HepG2 (cell line): ENCODE results near the gene RBBP6.

Experiments used
- TF ChIP-seq, protein P1 (sequence below): sonication (generic); formaldehyde crosslinking; IDR thresholded peaks from 2 replicates; pipeline ENCODE4 v1.5.0; 2020; ENCODE audit warnings: mild to moderate bottlenecking, missing genetic modification reagents, moderate library complexity
- TF ChIP-seq, protein P2 (sequence below): sonication (generic); formaldehyde crosslinking; IDR thresholded peaks from 2 replicates; pipeline ENCODE4 v1.8.1; 2023; ENCODE audit warnings: missing genetic modification reagents, inconsistent platforms, borderline replicate concordance
- TF ChIP-seq, protein P3 (sequence below): sonication (generic); formaldehyde crosslinking; IDR thresholded peaks from 2 replicates; pipeline ENCODE4 v1.4.0; 2020; ENCODE audit warnings: missing genetic modification reagents
- TF ChIP-seq, protein P4 (sequence below): sonication (generic); formaldehyde crosslinking; IDR thresholded peaks from 2 replicates; pipeline ENCODE4 v1.8.0; 2022; ENCODE audit warnings: mild to moderate bottlenecking, missing genetic modification reagents, moderate library complexity

DNA sequence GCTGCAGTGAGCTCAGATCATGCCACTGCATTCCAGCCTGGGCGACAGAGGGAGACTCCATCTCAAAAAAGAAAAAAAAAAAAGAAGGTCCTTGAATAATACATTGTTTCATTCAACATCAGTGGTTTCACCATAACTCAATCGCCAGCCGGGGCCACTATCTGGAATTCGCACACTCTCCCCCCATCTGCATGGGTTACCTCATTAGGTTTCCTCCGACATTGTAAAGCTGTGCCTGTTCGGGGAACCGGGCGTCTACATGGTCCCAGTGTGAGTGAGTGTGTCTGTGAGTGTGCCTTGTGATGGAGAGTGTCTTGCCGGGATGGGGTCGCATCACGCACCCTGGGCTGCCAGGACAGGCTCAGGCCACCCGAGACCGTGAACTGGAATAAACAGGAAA, 16.6 kb upstream of the RBBP6 start:
- TF ChIP-seq, protein P1, sequence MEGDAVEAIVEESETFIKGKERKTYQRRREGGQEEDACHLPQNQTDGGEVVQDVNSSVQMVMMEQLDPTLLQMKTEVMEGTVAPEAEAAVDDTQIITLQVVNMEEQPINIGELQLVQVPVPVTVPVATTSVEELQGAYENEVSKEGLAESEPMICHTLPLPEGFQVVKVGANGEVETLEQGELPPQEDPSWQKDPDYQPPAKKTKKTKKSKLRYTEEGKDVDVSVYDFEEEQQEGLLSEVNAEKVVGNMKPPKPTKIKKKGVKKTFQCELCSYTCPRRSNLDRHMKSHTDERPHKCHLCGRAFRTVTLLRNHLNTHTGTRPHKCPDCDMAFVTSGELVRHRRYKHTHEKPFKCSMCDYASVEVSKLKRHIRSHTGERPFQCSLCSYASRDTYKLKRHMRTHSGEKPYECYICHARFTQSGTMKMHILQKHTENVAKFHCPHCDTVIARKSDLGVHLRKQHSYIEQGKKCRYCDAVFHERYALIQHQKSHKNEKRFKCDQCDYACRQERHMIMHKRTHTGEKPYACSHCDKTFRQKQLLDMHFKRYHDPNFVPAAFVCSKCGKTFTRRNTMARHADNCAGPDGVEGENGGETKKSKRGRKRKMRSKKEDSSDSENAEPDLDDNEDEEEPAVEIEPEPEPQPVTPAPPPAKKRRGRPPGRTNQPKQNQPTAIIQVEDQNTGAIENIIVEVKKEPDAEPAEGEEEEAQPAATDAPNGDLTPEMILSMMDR (CRISPR knock-in tag): no peak
- TF ChIP-seq, protein P2, sequence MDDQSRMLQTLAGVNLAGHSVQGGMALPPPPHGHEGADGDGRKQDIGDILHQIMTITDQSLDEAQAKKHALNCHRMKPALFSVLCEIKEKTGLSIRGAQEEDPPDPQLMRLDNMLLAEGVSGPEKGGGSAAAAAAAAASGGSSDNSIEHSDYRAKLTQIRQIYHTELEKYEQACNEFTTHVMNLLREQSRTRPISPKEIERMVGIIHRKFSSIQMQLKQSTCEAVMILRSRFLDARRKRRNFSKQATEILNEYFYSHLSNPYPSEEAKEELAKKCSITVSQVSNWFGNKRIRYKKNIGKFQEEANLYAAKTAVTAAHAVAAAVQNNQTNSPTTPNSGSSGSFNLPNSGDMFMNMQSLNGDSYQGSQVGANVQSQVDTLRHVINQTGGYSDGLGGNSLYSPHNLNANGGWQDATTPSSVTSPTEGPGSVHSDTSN (CRISPR knock-in tag): no peak
- TF ChIP-seq, protein P3, sequence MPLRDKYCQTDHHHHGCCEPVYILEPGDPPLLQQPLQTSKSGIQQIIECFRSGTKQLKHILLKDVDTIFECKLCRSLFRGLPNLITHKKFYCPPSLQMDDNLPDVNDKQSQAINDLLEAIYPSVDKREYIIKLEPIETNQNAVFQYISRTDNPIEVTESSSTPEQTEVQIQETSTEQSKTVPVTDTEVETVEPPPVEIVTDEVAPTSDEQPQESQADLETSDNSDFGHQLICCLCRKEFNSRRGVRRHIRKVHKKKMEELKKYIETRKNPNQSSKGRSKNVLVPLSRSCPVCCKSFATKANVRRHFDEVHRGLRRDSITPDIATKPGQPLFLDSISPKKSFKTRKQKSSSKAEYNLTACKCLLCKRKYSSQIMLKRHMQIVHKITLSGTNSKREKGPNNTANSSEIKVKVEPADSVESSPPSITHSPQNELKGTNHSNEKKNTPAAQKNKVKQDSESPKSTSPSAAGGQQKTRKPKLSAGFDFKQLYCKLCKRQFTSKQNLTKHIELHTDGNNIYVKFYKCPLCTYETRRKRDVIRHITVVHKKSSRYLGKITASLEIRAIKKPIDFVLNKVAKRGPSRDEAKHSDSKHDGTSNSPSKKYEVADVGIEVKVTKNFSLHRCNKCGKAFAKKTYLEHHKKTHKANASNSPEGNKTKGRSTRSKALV (CRISPR knock-in tag): no peak
- TF ChIP-seq, protein P4, sequence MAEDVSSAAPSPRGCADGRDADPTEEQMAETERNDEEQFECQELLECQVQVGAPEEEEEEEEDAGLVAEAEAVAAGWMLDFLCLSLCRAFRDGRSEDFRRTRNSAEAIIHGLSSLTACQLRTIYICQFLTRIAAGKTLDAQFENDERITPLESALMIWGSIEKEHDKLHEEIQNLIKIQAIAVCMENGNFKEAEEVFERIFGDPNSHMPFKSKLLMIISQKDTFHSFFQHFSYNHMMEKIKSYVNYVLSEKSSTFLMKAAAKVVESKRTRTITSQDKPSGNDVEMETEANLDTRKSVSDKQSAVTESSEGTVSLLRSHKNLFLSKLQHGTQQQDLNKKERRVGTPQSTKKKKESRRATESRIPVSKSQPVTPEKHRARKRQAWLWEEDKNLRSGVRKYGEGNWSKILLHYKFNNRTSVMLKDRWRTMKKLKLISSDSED: no peak
